Measurements from ENCODE around the gene SNX14. TPM values are rescaled to one million over a fixed set of nuclear protein-coding genes. Genes with fewer than 3 reads are reported as not detected.

Gene SNX14
- total RNA-seq, 1 experiment from 2014 or later, result 85.0 TPM

- CTCF ChIA-PET, result no interaction called here
- no peak overlapping the region for H3K27ac Mint-ChIP-seq (ENCODE audit: unreplicated experiment)
- H3K9me3 Mint-ChIP-seq (ENCODE audit: unreplicated experiment), result no peaks in the 10 kb centered on the region
Observed at GRCh38 chr6:85468326-85468725, 125.3 kb downstream of the SNX14 start.

GRCh38 chr6:85465762-85466161 is 127.9 kb downstream of the SNX14 start:
- POLR2A ChIA-PET, result no interaction called here
- Mint-ChIP-seq H3K36me3 (ENCODE audit: insufficient read depth, unreplicated experiment) (no peaks in the 10 kb centered on the region), H3K27me3 (ENCODE audit: insufficient read depth, unreplicated experiment) (no peaks in the 10 kb centered on the region), H3K9me3 (ENCODE audit: unreplicated experiment) (no peaks in the 10 kb centered on the region), H3K4me3 (ENCODE audit: unreplicated experiment) (no peak overlapping the region), H3K4me1 (ENCODE audit: low read depth, unreplicated experiment) (peaks cover 6% of the 10 kb centered on the region), H3K27ac (ENCODE audit: unreplicated experiment) (no peak overlapping the region)
- CTCF ChIA-PET, result no interaction called here
- Histone ChIP-seq H3K9me3 (no peaks in the 10 kb centered on the region), H3K4me3 (ENCODE audit: low read depth, low read length) (no peak overlapping the region), H3K27me3 (replicated peaks; ENCODE audit: control insufficient read depth, insufficient read depth, low read length) (no peaks in the 10 kb centered on the region), H3K36me3 (ENCODE audit: control insufficient read depth, insufficient read depth, low read length) (no peaks in the 10 kb centered on the region), H3K4me1 (no peaks in the 10 kb centered on the region)
- no TSS peak for BruUV-seq (replicated peaks)
- DNase-seq, result no peak
- intact Hi-C loops (cut with micrococcal nuclease; ENCODE audit: unreplicated experiment), result no loop called here
- TF ChIP-seq, protein P1, sequence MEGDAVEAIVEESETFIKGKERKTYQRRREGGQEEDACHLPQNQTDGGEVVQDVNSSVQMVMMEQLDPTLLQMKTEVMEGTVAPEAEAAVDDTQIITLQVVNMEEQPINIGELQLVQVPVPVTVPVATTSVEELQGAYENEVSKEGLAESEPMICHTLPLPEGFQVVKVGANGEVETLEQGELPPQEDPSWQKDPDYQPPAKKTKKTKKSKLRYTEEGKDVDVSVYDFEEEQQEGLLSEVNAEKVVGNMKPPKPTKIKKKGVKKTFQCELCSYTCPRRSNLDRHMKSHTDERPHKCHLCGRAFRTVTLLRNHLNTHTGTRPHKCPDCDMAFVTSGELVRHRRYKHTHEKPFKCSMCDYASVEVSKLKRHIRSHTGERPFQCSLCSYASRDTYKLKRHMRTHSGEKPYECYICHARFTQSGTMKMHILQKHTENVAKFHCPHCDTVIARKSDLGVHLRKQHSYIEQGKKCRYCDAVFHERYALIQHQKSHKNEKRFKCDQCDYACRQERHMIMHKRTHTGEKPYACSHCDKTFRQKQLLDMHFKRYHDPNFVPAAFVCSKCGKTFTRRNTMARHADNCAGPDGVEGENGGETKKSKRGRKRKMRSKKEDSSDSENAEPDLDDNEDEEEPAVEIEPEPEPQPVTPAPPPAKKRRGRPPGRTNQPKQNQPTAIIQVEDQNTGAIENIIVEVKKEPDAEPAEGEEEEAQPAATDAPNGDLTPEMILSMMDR (IDR thresholded peaks at IDR 0.05; ENCODE audit: insufficient read depth in 1 of 2, low read depth in 1 of 2, low read length in 1 of 2, severe bottlenecking in 1 of 2, unreplicated experiment in 1 of 2), result no peak

More at GRCh38 chr6:85468326-85468725, 125.3 kb downstream of the SNX14 start:
- Mint-ChIP-seq H3K27me3 (ENCODE audit: insufficient read depth, unreplicated experiment) (no peaks in the 10 kb centered on the region), H3K4me3 (ENCODE audit: unreplicated experiment) (no peak overlapping the region), H3K4me1 (ENCODE audit: low read depth, unreplicated experiment) (peaks cover 6% of the 10 kb centered on the region), H3K36me3 (ENCODE audit: insufficient read depth, unreplicated experiment) (no peaks in the 10 kb centered on the region)
- no peaks in the 10 kb centered on the region for H3K36me3 ChIP-seq (ENCODE audit: control insufficient read depth, insufficient read depth, low read length)
- intact Hi-C loops (cut with micrococcal nuclease; ENCODE audit: unreplicated experiment), result no loop called here
- no peak overlapping the region for H3K4me3 ChIP-seq (ENCODE audit: low read depth, low read length)
- no peaks in the 10 kb centered on the region for H3K27me3 ChIP-seq (replicated peaks; ENCODE audit: control insufficient read depth, insufficient read depth, low read length)
- no peak for DNase-seq
- POLR2A ChIA-PET, result no interaction called here
- no peaks in the 10 kb centered on the region for H3K4me1 ChIP-seq
- no peaks in the 10 kb centered on the region for H3K9me3 ChIP-seq
- no TSS peak for BruUV-seq (replicated peaks)
- TF ChIP-seq, protein P1 (IDR thresholded peaks at IDR 0.05; ENCODE audit: insufficient read depth in 1 of 2, low read depth in 1 of 2, low read length in 1 of 2, severe bottlenecking in 1 of 2, unreplicated experiment in 1 of 2), result no peak

DNA sequence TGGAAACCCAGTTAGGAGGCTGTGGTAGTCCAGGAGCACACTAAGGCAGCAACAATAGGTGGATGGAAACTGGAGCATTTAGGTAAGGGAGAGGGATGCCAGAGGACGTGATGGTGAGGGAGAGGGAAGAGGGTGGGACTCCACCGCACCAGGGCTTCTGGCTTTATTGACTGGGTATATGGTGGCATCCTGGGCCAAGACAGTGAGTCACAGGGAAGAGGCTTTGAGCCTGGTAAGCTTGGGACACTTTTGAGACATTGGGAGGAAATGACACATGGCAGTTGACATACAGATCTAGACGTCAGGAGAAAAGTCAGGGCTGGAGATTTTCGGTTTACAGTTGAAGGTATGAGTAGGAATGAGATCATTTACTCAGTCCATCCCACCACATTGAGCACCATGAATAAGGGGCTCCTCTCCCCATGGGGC is 128.9 kb downstream of the SNX14 start:
- no TSS peak for BruUV-seq (replicated peaks)
- H3K4me1 ChIP-seq, result no peaks in the 10 kb centered on the region
- no peaks in the 10 kb centered on the region for H3K9me3 Mint-ChIP-seq (ENCODE audit: unreplicated experiment)
- H3K4me1 Mint-ChIP-seq (ENCODE audit: low read depth, unreplicated experiment), result peaks cover 6% of the 10 kb centered on the region
- intact Hi-C loops (cut with micrococcal nuclease; ENCODE audit: unreplicated experiment), result no loop called here
- ChIA-PET POLR2A (interaction anchor here (0.6 kb wide), 1 partner anchor 60 kb away, joined by 3 read pairs; no protein-coding TSS in a partner anchor), CTCF (no interaction called here)
- no peaks in the 10 kb centered on the region for H3K9me3 ChIP-seq
- no peak overlapping the region for H3K4me3 ChIP-seq (ENCODE audit: low read depth, low read length)
- no peaks in the 10 kb centered on the region for H3K27me3 ChIP-seq (replicated peaks; ENCODE audit: control insufficient read depth, insufficient read depth, low read length)
- H3K27me3 Mint-ChIP-seq (ENCODE audit: insufficient read depth, unreplicated experiment), result no peaks in the 10 kb centered on the region
- no peaks in the 10 kb centered on the region for H3K36me3 Mint-ChIP-seq (ENCODE audit: insufficient read depth, unreplicated experiment)
- TF ChIP-seq, protein P1 (IDR thresholded peaks at IDR 0.05; ENCODE audit: insufficient read depth in 1 of 2, low read depth in 1 of 2, low read length in 1 of 2, severe bottlenecking in 1 of 2, unreplicated experiment in 1 of 2), result no peak
- H3K27ac Mint-ChIP-seq (ENCODE audit: unreplicated experiment), result no peak overlapping the region
- no peak overlapping the region for H3K4me3 Mint-ChIP-seq (ENCODE audit: unreplicated experiment)
- H3K36me3 ChIP-seq (ENCODE audit: control insufficient read depth, insufficient read depth, low read length), result no peaks in the 10 kb centered on the region
- no peak for DNase-seq
